ENCODE results near the gene CEMIP2.
A peak's percentile ranks its signal among the peaks of the same experiment; 100 is the strongest.
"Not testable (repeated sequence)": the region's sequence is repeated elsewhere in the genome, so short reads cannot be mapped to it uniquely, and the experiment has no call there.

CEMIP2 gene

DNA sequence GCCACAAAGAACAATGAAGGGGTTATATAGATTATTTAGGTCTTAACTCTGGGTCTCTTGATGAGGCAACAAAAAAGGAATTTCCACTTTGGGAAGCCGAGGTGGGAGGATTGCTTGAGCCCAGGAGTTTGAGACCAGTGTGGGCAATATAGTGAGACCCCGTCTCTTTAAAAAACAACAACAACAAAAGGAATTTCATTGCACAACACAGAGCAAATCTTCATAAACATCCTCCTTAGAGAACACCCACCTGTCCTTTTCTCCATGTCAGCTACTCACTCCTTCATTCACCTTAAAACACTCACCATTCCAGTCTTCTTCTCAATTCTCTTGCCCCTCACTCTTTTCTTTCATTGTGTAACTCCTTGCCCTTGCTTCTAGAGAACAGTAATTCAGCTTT is 39.8 kb upstream of the CEMIP2 start:
- Histone ChIP-seq H3K9me3 (ENCODE audit: severe bottlenecking) (no peaks in the 10 kb centered on the region), H3K27ac (ENCODE audit: poor library complexity, severe bottlenecking) (no peak overlapping the region), H3K36me3 (ENCODE audit: low read depth) (no peaks in the 10 kb centered on the region), H3K4me1 (ENCODE audit: insufficient read depth, poor library complexity, severe bottlenecking) (no peaks in the 10 kb centered on the region), H3K27me3 (ENCODE audit: insufficient read depth, poor library complexity, severe bottlenecking) (no peaks in the 10 kb centered on the region), H3K4me3 (ENCODE audit: severe bottlenecking) (no peak overlapping the region)
- no peak for DNase-seq (ENCODE audit: low spot score)
- ATAC-seq (ENCODE audit: low read depth) = no peak
- TF ChIP-seq, protein P1, sequence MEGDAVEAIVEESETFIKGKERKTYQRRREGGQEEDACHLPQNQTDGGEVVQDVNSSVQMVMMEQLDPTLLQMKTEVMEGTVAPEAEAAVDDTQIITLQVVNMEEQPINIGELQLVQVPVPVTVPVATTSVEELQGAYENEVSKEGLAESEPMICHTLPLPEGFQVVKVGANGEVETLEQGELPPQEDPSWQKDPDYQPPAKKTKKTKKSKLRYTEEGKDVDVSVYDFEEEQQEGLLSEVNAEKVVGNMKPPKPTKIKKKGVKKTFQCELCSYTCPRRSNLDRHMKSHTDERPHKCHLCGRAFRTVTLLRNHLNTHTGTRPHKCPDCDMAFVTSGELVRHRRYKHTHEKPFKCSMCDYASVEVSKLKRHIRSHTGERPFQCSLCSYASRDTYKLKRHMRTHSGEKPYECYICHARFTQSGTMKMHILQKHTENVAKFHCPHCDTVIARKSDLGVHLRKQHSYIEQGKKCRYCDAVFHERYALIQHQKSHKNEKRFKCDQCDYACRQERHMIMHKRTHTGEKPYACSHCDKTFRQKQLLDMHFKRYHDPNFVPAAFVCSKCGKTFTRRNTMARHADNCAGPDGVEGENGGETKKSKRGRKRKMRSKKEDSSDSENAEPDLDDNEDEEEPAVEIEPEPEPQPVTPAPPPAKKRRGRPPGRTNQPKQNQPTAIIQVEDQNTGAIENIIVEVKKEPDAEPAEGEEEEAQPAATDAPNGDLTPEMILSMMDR (IDR thresholded peaks at IDR 0.05; ENCODE audit: poor library complexity, severe bottlenecking) = no peak

DNA sequence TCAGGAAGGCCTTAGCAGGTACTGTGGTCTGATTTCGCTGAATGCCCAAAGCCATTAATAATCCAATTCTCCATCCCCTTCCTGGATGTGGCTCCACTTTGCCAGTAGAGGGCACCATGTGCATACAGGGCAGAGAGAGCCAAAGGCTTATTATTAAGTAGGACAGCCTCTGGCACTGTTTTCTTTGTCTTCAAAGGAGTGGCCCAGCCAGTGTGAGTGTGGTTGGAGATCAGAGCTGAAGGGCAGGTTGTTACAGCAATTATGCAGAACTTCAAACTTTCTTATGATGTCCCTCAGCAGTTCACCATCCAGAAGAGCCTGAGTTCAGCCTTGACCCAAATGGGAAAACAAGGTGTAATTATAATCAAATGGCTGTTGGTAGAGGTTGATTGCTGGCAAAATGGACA is 38.6 kb upstream of the CEMIP2 start:
- TF ChIP-seq, protein P1 (IDR thresholded peaks at IDR 0.05; ENCODE audit: poor library complexity, severe bottlenecking) = peak; percentile 94
- Histone ChIP-seq H3K36me3 (ENCODE audit: low read depth) (no peaks in the 10 kb centered on the region), H3K27ac (ENCODE audit: poor library complexity, severe bottlenecking) (no peak overlapping the region), H3K4me3 (ENCODE audit: severe bottlenecking) (no peak overlapping the region), H3K4me1 (ENCODE audit: insufficient read depth, poor library complexity, severe bottlenecking) (no peaks in the 10 kb centered on the region), H3K9me3 (ENCODE audit: severe bottlenecking) (no peaks in the 10 kb centered on the region), H3K27me3 (ENCODE audit: insufficient read depth, poor library complexity, severe bottlenecking) (no peaks in the 10 kb centered on the region)
- ATAC-seq (ENCODE audit: low read depth) (peak; percentile 91), DNase-seq (ENCODE audit: low spot score) (no peak)

DNA sequence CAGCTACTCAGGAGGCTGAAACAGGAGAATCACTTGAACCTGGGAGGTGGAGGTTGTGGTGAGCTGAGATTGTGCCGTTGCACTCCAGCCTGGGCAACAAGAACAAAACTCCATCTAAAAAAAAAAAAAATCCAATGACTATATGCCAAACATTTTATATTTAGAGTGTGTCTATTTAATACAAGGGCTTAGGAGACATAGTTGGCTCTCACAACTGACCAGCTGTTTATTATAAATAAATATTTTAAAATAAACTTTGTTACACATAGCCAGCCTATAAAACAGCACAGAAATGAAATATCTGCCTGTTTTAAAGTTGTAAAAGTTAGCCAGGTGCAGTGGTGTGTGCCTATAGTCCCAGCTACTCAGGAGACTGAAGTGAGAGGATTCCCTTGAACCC is 36.8 kb upstream of the CEMIP2 start:
- H3K27ac ChIP-seq (ENCODE audit: poor library complexity, severe bottlenecking); ATAC-seq (ENCODE audit: low read depth); H3K36me3 ChIP-seq (ENCODE audit: low read depth); H3K27me3 ChIP-seq (ENCODE audit: insufficient read depth, poor library complexity, severe bottlenecking); H3K4me3 ChIP-seq (ENCODE audit: severe bottlenecking); H3K4me1 ChIP-seq (ENCODE audit: insufficient read depth, poor library complexity, severe bottlenecking); DNase-seq (ENCODE audit: low spot score); H3K9me3 ChIP-seq (ENCODE audit: severe bottlenecking): not testable (repeated sequence)

GRCh38 chr9:71801826-71802225 is 33.5 kb upstream of the CEMIP2 start:
- Histone ChIP-seq H3K27me3 (ENCODE audit: insufficient read depth, poor library complexity, severe bottlenecking) (no peaks in the 10 kb centered on the region), H3K27ac (ENCODE audit: poor library complexity, severe bottlenecking) (no peak overlapping the region), H3K4me1 (ENCODE audit: insufficient read depth, poor library complexity, severe bottlenecking) (no peaks in the 10 kb centered on the region), H3K9me3 (ENCODE audit: severe bottlenecking) (no peaks in the 10 kb centered on the region), H3K4me3 (ENCODE audit: severe bottlenecking) (no peak overlapping the region), H3K36me3 (ENCODE audit: low read depth) (no peaks in the 10 kb centered on the region)
- DNase-seq (ENCODE audit: low spot score) = no peak
- no peak for ATAC-seq (ENCODE audit: low read depth)
- TF ChIP-seq, protein P1 (IDR thresholded peaks at IDR 0.05; ENCODE audit: poor library complexity, severe bottlenecking) = no peak

- TF ChIP-seq, protein P1 (IDR thresholded peaks at IDR 0.05; ENCODE audit: poor library complexity, severe bottlenecking) = no peak
- ATAC-seq (ENCODE audit: low read depth) = no peak
- no peaks in the 10 kb centered on the region for H3K36me3 ChIP-seq (ENCODE audit: low read depth)
Measured at GRCh38 chr9:71797266-71797665, 29.0 kb upstream of the CEMIP2 start.

More at GRCh38 chr9:71797266-71797665, 29.0 kb upstream of the CEMIP2 start:
- Histone ChIP-seq H3K9me3 (ENCODE audit: severe bottlenecking) (no peaks in the 10 kb centered on the region), H3K27ac (ENCODE audit: poor library complexity, severe bottlenecking) (no peak overlapping the region), H3K27me3 (ENCODE audit: insufficient read depth, poor library complexity, severe bottlenecking) (no peaks in the 10 kb centered on the region), H3K4me1 (ENCODE audit: insufficient read depth, poor library complexity, severe bottlenecking) (no peaks in the 10 kb centered on the region), H3K4me3 (ENCODE audit: severe bottlenecking) (no peak overlapping the region)
- DNase-seq (ENCODE audit: low spot score) = no peak
